Measurements from ENCODE around the gene ANKRD63.

ANKRD63 gene

GRCh38 chr15:40280260-40281056 lies 2.4 kb downstream of the ANKRD63 start:
- DNase-seq, result peak in 2 of 58 donors; percentile 18 to 48

- DNase-seq, result peak in 52 of 58 donors; percentile 10 to 79 (median 45)
Measured at GRCh38 chr15:40279437-40280141, 3.3 kb downstream of the ANKRD63 start.

DNA sequence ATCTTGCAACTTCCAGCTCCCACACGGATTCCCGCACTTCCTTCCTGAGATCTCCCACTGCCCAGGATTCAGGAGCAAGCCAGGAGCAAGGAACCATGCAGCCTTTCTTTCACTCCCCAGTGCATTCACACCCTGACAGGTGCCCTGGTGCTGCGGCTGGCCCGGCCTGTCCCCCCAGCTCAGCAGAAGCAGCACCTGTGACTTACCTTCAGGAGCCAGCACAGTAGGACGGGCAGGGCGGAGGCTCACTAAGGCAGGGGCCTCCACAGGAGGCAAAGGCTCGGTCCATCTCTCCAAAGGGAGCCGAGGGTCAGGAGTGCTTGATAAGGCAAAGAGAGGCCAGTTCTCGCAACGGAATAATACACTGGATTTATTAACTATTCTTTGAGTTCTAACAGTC lies 4.8 kb downstream of the ANKRD63 start:
- DNase-seq, result no peak

GRCh38 chr15:40277471-40277870 lies 5.4 kb downstream of the ANKRD63 start:
- peak in 1 of 58 donors; percentile 17 for DNase-seq

- no peak for DNase-seq
Measured at GRCh38 chr15:40276927-40277326, 5.9 kb downstream of the ANKRD63 start.

DNA sequence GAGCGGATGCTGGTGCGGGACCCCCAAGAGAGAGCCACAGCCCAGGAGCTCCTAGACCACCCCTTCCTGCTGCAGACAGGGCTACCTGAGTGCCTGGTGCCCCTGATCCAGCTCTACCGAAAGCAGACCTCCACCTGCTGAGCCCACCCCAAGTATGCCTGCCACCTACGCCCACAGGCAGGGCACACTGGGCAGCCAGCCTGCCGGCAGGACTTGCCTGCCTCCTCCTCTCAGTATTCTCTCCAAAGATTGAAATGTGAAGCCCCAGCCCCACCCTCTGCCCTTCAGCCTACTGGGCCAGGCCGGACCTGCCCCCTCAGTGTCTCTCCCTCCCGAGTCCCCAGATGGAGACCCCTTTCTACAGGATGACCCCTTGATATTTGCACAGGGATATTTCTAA lies 6.9 kb downstream of the ANKRD63 start:
- no peak for DNase-seq

DNA sequence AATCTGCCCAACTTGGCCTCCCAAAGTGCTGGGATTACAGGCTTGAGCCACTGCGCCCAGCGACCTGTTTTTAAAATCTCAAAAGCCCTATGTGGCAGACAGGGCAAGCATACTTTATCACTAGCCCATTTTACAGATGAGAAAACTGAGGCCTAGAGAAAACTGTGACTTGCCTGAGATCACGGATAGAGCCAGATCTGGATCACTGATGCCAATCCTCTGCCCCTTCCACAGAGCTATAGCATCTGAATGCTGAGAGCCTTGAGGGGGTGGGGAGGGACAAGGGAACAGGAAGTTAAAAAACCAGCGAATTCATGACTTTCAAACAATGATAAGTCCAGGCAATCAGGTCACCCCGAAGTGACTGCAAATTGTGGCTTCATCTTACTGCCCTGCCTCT lies 7.3 kb downstream of the ANKRD63 start:
- no peak for DNase-seq

DNA sequence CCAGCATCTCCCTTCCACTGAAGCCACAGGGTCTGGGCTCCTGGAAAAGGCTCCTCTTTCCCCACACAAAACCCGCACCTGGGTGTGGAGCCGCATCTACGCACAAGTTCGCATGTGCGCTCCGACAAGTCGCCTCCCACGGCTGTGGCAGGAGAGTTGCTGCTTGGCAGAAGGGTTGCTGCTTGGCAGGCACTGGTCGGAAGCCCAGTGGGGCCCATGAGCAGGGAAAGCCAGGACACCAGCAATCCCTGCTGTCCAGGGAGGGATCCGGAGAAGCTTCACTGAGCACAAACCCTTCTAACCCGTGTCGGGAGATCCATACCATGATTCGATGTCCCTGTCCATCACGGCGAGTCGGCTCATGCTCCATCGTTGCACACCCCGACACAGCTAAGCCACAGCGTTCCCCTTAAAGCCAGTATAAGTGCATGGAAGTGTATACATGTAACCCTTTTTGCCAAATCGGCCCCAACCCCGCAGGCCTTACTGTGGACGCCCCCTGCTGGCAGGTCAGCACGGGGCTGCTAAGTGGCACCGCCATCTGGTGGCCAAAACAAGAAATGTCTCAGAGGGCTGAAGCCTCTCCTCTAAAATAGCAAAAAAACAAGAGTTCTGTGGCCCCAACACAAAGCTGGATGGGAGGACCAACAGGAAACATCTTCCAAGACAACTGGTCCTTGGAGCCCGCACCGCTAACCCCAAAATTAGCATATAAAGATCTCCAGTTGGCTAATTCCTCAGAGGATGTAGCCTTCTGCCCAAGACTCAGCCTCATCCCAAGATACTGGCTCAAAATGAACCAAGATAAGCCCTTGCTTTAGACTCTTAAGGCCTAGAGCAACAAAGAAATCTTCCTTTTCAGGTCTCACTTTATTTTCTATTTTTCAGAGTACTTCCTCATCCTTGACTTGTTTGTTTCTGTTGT lies 8.3 kb downstream of the ANKRD63 start:
- DNase-seq, result peak in 54 of 58 donors; percentile 20 to 81 (median 58)

DNA sequence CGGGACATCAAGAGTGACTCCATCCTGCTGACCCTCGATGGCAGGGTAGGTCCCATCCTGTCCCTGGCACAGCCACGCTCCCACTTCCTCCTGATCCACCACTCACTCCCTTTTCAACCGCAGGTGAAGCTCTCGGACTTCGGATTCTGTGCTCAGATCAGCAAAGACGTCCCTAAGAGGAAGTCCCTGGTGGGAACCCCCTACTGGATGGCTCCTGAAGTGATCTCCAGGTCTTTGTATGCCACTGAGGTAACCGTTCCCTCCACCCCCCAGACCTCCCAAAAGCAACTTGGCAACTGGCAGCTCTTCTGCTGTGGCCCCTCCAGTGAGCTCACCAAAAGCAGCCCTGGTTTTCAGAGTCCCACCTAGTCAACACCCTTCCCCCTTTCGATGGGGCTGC lies 9.4 kb downstream of the ANKRD63 start:
- DNase-seq, result no peak

DNA sequence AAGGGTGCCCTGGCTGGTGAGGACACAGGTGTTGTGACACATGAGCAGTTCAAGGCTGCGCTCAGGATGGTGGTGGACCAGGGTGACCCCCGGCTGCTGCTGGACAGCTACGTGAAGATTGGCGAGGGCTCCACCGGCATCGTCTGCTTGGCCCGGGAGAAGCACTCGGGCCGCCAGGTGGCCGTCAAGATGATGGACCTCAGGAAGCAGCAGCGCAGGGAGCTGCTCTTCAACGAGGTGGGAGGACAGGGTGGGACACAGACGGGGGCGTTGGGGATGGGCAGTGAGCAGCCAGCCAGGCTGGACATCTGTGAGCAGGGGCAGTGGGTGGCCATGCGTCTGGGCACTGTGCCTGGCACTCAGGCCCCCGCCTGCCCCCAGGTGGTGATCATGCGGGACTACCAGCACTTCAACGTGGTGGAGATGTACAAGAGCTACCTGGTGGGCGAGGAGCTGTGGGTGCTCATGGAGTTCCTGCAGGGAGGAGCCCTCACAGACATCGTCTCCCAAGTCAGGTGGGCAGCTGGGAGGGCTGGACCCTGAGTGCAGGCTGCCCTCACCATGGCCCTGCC lies 10.3 kb downstream of the ANKRD63 start:
- DNase-seq, result peak in 2 of 58 donors; percentile 31 to 40

- DNase-seq, result no peak
Measured at GRCh38 chr15:40271685-40272484, 11.0 kb downstream of the ANKRD63 start.

GRCh38 chr15:40270246-40270995 lies 12.4 kb downstream of the ANKRD63 start:
- no peak for DNase-seq

- no peak for DNase-seq
Measured at GRCh38 chr15:40269604-40270003, 13.3 kb downstream of the ANKRD63 start.

GRCh38 chr15:40267670-40268069 lies 15.2 kb downstream of the ANKRD63 start:
- DNase-seq, result no peak

DNA sequence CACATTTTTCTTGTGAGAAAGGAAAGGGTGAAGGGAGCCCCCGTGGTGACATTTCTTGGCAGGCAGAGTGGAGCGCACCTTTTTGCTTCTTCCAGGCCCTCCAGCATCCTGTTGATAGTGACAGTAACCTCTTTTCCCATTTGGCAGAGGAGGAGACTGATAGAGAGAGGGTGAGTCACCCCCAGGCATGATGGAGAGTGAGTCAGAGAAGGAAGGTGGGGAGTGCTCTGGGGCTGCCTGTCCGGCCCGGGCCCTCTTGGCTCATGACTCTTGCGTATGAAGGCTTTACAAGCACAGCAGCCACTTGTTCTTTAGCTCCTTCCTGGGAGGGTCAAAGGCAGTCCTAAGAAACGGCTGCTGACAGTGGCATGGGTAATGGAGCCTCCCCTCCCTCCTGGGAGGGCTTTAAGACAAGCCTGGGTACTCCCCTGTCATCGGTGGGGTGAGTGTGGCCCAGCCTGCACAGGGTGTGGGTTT lies 16.0 kb downstream of the ANKRD63 start:
- peak in 2 of 58 donors; percentile 26 to 56 for DNase-seq

- no peak for DNase-seq
Measured at GRCh38 chr15:40265875-40266274, 17.0 kb downstream of the ANKRD63 start.

DNA sequence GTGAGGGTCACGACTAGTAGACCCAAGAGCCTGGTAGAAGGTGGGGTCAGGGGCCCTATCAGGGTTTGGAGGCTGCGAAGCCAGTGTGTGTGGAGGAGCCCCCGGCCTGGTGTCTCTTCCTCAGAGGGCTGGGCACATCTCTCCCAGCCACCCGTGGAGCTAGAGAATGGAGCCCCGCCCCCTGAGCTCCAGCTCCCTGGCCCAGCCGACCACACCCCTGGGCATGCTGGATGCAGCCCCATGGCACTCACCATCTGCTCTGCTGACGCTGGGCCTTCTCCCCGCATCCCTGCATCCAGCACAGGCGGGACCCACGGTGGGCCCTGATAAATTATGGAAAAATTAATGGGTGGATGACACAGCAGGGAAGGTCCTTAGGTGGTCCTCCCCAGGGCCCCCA lies 17.5 kb downstream of the ANKRD63 start:
- no peak for DNase-seq

- DNase-seq, result no peak
Measured at GRCh38 chr15:40264321-40265153, 18.3 kb downstream of the ANKRD63 start.
